Measurements from ENCODE around the gene MAMDC4.

Gene MAMDC4

DNA sequence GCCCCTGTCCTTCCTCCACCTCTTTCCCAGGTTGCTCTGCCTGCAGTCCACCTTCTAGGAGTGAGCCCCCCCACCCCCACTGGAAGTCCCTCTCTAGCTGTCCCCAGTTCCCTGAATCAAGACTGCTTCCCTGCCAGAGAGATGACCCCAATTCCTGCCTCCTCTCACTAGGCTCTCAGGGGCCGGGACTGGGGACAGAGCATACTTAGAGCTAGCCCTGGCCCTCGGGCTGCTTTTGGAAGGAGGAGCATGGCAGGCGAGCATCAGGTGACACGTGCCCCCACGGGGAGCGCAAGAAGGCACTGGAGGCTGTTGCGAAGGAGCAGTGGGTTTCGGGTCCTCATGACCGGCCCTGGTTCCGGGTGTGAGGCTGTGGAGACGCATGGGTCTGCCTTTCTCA, 43.9 kb downstream of the MAMDC4 start:
- DNase-seq = no peak

DNA sequence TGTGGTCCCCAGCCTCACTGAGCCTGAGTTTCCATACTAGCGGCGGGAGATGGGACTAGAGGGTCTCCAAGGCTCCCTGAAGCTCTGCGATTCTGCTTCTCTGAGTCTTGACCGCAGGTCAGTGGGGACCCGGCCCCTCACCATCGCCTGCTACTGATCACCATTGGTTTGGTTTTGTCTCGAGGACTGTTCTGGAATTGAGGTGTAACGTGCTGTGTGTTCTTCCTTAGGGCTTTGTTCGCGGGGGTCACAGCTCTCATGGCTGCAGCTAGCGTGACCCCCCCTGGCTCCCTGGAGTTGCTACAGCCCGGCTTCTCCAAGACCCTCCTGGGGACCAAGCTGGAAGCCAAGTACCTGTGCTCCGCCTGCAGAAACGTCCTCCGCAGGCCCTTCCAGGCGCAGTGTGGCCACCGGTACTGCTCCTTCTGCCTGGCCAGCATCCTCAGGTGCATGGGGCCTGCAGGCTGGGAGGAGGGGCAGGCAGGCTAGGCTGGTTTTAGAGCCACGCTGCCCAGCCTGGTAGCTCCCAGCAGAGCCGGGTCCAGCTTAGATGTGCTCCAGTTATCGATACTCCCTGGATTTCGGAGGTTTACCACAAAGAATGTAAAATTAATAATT, 46.4 kb downstream of the MAMDC4 start:
- no peak for DNase-seq

DNA sequence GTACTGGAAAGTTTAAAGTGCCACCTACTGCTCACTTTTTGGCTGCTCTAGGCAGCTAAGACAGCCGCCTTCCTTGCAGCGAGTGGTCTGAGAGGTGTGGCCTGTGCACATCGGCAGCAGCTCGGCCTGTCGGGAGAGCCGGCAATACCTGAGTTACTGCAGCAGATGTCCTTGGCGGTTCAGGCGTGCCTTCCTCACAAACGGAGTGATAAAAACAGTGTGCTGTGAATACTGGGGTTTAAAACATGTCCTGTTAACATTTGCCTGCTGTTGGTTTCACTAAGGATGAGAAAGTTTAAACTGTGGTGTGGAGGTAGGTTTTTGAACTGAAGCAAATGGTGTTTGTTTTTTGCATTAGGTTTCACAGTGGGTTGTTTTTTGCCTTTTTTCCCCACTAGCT, 47.0 kb downstream of the MAMDC4 start:
- DNase-seq = no peak

DNA sequence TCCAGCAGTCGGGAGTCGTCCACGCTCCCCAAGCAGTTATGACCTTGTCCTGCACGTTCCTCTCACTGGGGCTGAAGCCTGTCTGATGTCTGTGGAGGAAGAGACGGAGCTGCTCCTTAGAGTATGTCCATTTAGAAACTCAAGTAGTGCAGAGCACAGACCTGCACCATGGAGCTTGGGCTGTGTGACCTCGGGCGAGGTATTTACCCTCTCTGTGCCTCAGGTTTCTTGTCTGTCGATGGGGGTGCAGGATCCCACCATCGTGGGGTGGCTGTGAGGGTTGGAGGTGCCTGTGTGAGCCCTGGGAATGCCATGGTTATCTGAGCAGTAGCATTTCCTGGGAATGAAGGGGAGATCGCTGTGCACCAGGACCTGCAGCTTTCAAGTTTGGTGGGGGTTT, 48.4 kb downstream of the MAMDC4 start:
- DNase-seq = no peak

DNA sequence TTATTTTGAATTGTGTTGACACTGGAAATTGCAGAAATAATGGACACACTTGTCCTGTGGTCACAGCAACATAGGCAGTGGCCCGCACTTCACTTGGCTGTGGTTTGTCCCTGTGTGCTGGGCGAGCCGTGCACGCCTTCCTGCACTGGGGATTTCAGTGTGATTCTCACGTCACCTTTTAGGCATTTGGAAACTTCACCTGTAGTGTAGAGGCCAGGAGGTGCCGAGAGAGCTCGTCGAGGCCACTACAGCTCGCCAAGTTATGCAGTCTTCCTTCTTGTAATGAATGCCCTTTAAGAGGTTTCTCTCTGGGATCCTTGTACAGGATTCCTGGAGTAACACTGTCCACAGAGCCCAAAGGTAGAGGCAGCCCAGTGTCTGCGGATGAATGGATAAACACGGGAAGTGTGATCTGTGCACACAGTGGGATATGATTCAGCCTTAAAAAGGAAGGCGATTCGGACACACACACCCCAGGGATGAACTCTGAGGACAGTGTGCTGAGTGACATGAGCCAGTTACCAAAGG, 48.9 kb downstream of the MAMDC4 start:
- no peak for DNase-seq

DNA sequence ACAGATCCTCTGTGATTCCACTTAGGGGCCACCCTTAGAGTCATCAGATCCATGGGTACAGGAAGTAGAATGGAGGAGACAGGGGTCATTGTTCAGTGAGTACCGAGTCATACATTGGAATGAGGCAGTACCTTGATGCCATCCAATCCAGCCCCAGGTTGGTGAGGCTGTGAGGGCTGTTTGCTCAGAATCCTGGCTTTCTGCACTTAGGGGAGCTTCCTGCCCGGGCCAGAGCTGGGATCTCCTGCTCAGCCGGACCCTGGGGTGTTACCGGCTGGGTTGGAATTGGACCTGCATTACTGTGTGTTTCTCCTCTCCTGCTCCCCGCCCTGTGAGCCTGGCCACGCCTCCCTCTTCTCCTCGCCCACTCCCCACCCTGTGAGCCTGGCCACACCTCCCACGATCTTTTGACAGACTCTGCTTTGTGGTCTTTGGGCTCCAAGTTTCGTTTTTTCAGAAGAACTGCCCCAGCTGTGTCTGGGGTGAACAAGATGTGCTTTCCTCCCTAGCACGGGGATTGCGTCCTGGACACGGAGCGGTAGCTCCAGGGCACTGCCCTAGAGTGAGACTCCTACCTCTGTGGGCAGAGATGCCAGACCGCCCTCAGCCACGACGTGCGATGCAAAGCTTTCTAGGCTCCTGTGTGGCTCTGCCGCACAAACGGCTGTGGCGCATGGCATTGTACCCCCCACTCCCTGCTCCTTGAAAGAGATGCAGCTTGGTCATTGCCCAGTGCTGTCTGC, 49.5 kb downstream of the MAMDC4 start:
- DNase-seq = no peak

DNA sequence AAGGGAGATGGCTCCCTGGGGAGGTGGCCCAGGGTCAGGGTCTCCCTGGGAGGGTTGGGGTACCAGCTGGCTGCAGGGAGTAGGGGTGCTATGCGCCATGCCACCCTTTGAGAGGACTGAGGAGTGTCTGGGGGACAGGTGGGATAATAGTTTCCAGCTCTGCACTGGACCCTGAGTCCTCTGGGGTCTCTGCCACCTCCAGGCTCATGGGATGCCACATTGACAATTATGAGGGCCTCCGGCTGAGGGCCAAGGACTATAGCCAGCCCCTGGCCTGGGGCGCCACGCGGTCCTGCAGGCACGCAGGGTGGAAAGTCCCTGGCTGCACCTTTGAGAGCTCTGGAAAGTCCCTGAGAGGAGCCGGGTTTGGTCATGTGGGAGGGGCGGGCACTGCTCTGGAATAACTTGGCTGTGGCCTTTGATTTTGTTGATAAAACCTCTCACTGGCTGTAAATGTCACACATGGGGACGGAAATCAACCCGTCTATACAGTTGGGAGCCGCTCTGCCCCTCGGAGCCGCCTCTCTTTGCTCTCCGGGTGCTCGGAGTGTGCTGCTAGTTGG, 50.2 kb downstream of the MAMDC4 start:
- DNase-seq = no peak

DNA sequence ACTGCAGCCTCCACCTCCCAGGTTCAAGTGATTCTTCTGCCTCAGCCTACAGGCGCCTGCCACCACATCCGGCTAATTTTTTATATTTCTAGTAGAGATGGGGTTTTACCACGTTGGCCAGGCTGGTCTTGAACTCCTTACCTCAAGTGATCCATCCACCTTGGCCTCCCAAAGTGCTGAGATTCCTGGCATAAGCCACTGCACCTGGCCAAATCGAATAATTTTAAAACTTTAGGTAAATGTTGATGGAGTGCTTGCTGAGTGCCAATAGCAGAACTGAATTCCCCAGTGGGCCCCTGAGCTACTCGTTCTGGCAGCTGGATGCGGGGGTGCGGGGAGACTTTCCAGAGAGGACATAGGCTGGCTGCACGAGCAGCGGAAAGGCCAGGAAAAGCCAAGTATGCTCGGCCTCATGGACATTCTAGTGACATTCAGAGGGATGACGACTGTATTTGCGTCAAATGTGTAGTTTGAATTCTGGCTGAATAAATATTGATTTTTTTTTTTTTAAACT, 51.0 kb downstream of the MAMDC4 start:
- DNase-seq = no peak

DNA sequence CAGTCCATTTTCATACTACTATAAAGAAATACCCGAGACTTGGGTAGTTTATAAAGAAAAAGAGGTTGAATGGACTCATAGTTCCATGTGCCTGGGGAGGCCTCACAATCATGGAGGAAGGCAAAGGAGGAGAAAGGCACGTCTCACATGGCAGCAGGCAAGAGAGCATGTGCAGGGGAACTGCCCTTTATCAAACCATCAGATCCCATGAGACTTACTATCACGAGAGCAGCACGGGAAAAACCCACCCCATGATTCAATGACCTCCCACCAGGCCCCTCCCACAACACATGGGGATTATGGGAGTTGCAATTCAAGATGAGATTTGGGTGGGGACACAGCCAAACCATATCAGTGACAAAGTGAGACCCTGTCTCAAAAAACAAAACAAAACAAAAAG, 54.1 kb downstream of the MAMDC4 start:
- DNase-seq = no peak

DNA sequence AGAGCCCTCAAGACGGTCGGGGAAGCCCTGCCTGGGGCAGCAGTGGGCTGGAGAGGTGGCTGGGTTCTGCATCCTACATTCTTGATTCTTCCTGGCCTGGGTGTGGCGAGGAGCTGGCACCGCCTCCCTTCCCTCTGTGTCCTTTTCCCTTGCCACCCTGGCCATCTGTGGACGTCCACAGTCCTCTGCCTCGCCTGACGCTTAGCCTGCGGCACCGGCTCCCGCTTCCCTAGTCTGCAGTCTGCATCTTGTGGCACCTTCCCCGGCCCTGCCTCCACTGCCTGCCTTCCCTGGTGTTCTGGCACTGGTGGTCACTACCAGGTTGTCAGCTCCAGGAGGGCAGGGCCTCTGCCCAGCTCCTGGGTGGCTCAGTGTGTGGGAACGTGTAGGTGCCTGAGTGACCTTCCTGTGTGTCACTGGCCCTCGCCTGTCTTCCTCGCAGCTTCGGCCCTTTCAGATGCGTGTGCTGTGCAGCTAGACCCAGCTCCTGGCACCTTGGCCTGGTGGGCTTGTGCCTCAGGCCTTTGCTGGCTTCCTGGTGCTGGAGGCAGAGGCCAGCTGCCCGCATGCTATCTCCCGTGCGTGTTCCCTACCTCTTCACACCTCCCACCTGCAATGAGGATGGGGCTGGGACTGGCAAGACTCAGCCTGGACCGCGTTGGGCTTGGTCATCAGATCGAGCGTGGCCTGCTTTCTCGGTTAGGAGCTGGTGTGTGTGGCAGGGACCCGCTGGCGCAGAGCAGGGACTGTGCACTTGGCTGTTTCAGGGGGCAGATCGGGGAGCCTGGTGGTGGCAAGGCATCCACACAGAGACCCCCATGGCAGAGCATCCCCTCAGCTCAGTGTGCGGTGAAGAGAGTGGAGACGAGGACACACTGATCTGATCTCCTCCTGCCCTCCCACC, 55.1 kb downstream of the MAMDC4 start:
- DNase-seq = no peak
